OCI-M2 (cell line): ENCODE measurements around the gene RAB11FIP4.

Experiments
- DNase-seq: peaks from one replicate; lab custom pipeline; 2025; ENCODE audit not compliant: unreplicated experiment; lab: John Stamatoyannopoulos, UW

Gene RAB11FIP4

GRCh38 chr17:31405890-31406371 lies 14.5 kb downstream of the RAB11FIP4 start:
- no peak for DNase-seq

GRCh38 chr17:31408586-31408985 lies 17.1 kb downstream of the RAB11FIP4 start:
- DNase-seq: no peak

GRCh38 chr17:31411707-31412285 lies 20.3 kb downstream of the RAB11FIP4 start:
- no peak for DNase-seq

- DNase-seq: no peak
Observed at GRCh38 chr17:31412511-31412910, 21.0 kb downstream of the RAB11FIP4 start.

- DNase-seq: no peak
Observed at GRCh38 chr17:31413081-31413799, 21.8 kb downstream of the RAB11FIP4 start.

GRCh38 chr17:31413874-31414549 lies 22.5 kb downstream of the RAB11FIP4 start:
- no peak for DNase-seq

GRCh38 chr17:31414550-31414918 lies 23.1 kb downstream of the RAB11FIP4 start:
- no peak for DNase-seq

- DNase-seq: no peak
Observed at GRCh38 chr17:31415004-31415454, 23.6 kb downstream of the RAB11FIP4 start.

- DNase-seq: no peak
Observed at GRCh38 chr17:31415640-31416502, 24.4 kb downstream of the RAB11FIP4 start.

- no peak for DNase-seq
Observed at GRCh38 chr17:31416503-31416923, 25.0 kb downstream of the RAB11FIP4 start.

- DNase-seq: no peak
Observed at GRCh38 chr17:31417051-31417792, 25.7 kb downstream of the RAB11FIP4 start.

GRCh38 chr17:31418773-31419350 lies 27.4 kb downstream of the RAB11FIP4 start:
- no peak for DNase-seq

- no peak for DNase-seq
Observed at GRCh38 chr17:31422443-31422842, 31.0 kb downstream of the RAB11FIP4 start.

GRCh38 chr17:31424944-31425281 lies 33.4 kb downstream of the RAB11FIP4 start:
- DNase-seq: no peak

GRCh38 chr17:31425282-31426040 lies 34.0 kb downstream of the RAB11FIP4 start:
- no peak for DNase-seq

- DNase-seq: no peak
Observed at GRCh38 chr17:31427684-31428083, 36.2 kb downstream of the RAB11FIP4 start.

- DNase-seq: no peak
Observed at GRCh38 chr17:31428111-31428510, 36.6 kb downstream of the RAB11FIP4 start.

GRCh38 chr17:31428512-31428911 lies 37.0 kb downstream of the RAB11FIP4 start:
- DNase-seq: no peak

GRCh38 chr17:31431098-31431851 lies 39.8 kb downstream of the RAB11FIP4 start:
- DNase-seq: no peak
